GM12874 (cell line): Measurements from ENCODE around the gene DAB1.

Experiments
- CTCF ChIP-seq: IDR thresholded peaks from 2 replicates; pipeline ENCODE4 v1.5.1; 2011; ENCODE audit warnings: low read depth, mild to moderate bottlenecking, control low read depth, low read length, moderate library complexity; ENCODE audit not compliant: insufficient read depth

The DAB1 gene

GRCh38 chr1:57363165-57363564, 60.7 kb downstream of the DAB1 start:
- TF ChIP-seq CTCF, result no peak

- no peak for TF ChIP-seq CTCF
Measured at GRCh38 chr1:57362480-57362879, 61.4 kb downstream of the DAB1 start.

- no peak for TF ChIP-seq CTCF
Measured at GRCh38 chr1:57361516-57361915, 62.3 kb downstream of the DAB1 start.

GRCh38 chr1:57360846-57361407, 62.9 kb downstream of the DAB1 start:
- TF ChIP-seq CTCF, result no peak

- no peak for TF ChIP-seq CTCF
Measured at GRCh38 chr1:57357462-57357861, 66.4 kb downstream of the DAB1 start.

GRCh38 chr1:57353654-57354053, 70.2 kb downstream of the DAB1 start:
- no peak for TF ChIP-seq CTCF

- TF ChIP-seq CTCF, result no peak
Measured at GRCh38 chr1:57350610-57351009, 73.2 kb downstream of the DAB1 start.
